NCI-H2107 treated with DMSO at 0.1 percent for 48 hours (cell line): ENCODE data around the gene FOXP2.
"Not testable (repeated sequence)": the region's sequence is repeated elsewhere in the genome, so short reads cannot be mapped to it uniquely, and the experiment has no call there.

ENCODE experiments used
- DNase-seq: peaks from one replicate; lab custom pipeline; 2025; ENCODE audit not compliant: unreplicated experiment; lab: John Stamatoyannopoulos, UW

The FOXP2 gene

GRCh38 chr7:114419441-114420272 lies 5.0 kb downstream of the FOXP2 start:
- DNase-seq: no peak

GRCh38 chr7:114422507-114423501 lies 8.2 kb downstream of the FOXP2 start:
- no peak for DNase-seq

DNA sequence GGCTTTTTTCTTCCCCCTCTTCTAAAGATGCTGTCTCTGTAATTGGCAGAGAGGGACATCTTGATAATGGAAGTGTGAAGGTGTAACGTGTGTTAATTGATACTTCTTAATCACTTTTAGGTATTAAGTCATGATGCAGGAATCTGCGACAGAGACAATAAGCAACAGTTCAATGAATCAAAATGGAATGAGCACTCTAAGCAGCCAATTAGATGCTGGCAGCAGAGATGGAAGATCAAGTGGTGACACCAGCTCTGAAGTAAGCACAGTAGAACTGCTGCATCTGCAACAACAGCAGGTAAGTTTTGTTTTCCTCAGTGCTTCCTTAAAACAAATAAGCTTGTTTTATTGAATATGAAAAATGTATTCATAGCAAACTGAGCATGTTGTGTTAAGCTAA lies 11.8 kb downstream of the FOXP2 start:
- DNase-seq: no peak

DNA sequence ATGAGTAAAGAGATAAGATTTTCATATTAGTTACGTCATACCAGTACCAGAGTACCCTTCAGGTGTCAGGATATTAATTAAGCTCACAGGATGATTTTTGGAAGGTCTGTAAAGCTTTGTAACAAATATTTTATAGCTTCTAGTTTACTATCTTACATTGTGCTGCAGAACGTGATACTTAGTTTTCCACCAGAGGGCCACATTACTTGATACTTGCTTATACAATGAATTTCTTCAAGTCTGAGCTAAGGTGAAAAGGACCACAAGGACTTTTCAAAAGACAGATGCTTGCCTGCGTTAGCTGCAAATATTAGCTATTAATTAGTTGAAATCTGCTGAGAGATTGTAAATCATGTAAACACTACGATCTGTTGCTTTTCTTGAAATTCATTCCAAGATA lies 12.2 kb downstream of the FOXP2 start:
- DNase-seq: peak; percentile 47

DNA sequence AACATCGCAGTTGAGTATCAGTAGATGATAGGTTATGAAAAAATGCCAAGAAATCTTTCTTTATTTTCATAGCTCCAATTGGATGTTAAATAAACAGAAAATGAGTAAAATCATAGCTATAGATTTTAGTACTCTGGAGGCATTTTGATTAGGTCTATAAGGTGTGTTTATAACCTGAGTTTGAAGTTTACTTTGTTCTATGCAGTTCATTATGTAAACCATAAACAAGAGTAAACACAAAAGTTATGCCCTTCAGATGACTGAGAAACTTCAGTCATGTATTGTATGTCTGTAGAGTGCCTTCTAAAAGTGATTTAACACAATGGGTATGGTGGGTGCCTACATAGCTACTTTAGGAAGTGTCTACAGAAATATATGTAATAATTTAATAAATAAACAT lies 13.6 kb downstream of the FOXP2 start:
- DNase-seq: no peak

DNA sequence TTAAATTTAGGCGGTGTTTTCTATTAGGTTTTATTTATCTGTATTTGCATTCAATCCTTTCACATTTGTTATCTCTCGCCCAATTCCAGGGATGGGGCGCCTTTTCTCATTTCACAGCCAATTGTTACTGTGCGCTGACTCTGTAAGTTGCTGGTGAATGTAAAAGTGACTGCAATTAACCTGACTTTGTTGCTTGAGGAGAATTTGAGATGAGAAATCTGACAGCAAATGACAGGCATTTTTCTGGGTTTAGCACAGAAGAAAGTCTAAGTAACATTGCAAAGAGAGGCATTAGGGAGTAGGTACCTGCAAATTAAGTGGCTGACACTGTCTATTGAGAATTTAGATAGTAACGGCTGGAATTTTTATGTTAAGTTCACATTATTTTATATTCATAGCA lies 16.6 kb downstream of the FOXP2 start:
- no peak for DNase-seq

DNA sequence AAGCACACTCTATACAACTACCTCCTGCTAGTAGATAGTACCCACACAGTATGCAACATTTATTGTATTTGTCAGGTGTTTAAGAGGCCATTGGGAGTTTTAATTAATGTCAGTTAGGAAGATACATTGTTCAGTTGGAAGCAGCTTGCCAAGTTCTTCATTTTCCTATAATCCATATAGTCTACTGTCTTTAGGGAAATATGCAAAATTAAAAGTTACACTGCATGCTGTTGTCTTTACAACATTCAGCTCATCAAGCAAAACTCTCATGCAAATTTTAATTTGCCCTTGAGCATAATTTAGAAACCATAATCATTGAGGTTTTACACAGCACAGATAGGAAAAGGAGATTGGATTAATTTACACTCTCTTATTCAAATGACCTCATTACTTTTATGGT lies 17.4 kb downstream of the FOXP2 start:
- no peak for DNase-seq

GRCh38 chr7:114432703-114433102 lies 18.1 kb downstream of the FOXP2 start:
- DNase-seq: no peak

DNA sequence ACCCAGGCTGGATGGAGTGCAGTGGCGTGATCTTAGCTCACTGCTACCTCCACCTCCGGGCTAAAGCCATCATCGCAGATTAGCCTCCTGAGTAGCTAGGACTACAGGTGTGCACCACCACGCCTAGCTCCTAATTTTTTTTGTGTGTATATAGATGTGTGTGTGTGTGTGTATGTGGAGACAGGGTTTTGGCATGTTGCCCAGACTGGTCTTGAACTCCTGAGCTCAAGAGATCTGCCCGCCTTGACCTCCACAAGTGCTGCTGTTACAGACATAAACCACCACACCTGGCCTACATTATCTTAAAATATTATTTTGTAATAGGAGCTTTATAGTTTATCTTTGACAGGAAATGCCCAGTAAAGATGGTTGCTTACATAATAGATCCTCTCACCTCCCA lies 25.0 kb downstream of the FOXP2 start:
- DNase-seq: no peak

GRCh38 chr7:114440927-114441326 lies 26.3 kb downstream of the FOXP2 start:
- DNase-seq: not testable (repeated sequence)

DNA sequence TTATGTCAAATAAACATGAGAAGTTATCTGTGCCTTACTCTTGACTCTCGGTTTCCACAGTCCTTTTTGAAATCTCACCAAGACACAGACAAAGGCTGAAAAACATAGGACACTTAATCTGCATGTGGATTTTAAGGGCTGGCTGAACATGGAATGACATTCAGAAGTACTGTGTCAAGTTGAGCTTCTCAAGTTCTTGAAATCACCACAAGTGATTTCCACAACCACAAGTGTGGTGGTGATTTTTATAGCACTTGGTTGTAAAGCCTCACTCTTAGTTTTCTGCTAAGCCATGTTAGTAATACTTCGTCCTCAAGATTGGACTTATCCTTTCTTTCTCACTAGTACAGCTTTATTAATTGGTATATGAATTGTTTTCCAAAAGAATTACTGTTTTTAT lies 29.6 kb downstream of the FOXP2 start:
- no peak for DNase-seq

GRCh38 chr7:114450431-114450830 lies 35.8 kb downstream of the FOXP2 start:
- no peak for DNase-seq

DNA sequence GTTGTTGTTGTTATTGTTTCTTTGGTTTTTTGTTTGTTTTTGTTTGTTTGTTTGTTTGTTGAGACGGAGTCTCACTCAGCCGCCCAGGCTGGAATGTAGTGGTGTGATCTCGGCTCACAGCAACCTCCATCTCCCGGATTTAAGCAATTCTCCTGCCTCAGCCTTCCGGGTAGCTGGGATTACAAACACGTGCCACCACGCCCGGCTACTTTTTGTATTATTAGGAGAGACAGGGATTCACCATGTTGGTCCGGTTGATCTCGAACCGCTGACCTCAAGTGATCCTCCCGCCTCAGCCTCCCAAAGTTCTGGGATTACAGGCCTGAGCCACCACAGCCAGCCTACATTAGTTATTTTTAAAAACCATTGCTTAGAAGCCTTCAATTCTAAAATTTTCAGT lies 45.0 kb downstream of the FOXP2 start:
- DNase-seq: no peak

- DNase-seq: no peak
These were observed 45.4 kb downstream of the FOXP2 start for GRCh38 chr7:114460021-114460420.

DNA sequence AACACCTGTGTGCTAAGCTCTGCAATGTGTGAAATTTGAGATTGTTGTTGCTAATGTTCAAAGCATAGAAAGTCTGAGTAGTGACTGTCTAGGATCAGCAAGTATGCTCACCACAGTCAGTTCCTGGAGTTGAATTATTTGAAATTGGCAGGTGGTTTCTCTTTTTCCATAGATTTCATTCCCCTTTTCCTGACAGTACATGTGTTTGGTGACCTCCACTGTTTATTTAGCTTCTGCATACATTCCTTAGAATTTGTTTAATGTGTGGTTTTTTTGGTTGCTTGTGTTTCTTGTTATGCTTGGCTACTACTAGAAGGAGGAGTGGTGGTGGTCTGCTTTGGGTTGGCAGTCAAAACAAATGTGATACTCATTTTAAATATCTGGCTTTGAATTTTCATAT lies 52.3 kb downstream of the FOXP2 start:
- DNase-seq: peak; percentile 52

DNA sequence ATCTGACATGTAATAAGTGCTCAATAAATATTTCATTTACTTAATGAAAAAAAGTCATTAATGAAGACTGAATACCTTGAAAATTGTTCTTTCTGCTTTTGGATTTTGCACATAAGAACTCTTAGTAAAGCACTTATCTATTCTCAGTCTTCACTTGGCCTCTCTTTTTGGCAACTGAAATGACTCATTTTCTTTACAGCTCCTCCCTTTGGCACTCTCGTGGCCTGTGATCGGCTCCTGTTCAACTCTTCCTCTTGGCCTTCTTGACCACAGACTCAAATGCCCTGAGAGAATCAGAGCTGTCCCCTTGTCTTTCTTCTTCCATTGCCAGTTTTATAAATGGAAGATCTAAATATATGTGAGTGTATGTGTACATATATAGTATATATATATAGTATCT lies 54.2 kb downstream of the FOXP2 start:
- DNase-seq: no peak

DNA sequence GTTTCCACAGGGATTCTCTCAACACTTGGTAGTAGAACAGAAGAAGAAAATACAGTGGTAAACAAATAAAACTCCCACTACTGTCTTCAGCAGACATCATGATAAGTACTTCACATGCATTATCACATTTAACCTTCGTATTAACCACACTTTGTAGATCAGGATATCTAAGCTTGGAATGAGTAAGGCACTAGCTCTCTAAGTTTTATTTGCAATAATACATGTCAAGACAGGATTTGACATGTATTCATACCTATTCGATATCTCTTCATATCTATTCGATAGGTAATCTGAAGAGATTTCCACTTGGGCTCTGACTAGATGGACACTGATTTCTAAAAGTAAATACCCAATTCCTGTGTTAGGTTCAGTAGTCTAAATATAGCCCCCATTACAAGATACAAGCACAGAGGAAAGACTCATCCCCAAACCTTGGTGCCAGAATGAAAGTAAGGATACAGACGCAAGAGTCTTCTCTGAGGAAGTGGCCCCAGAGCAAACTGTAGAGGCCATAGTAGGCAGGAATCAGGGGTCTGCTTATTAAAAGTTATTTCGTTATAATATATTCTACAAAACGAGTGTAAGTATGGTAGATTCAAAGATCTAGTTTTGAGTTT lies 58.4 kb downstream of the FOXP2 start:
- no peak for DNase-seq

GRCh38 chr7:114478384-114478783 lies 63.8 kb downstream of the FOXP2 start:
- DNase-seq: no peak

DNA sequence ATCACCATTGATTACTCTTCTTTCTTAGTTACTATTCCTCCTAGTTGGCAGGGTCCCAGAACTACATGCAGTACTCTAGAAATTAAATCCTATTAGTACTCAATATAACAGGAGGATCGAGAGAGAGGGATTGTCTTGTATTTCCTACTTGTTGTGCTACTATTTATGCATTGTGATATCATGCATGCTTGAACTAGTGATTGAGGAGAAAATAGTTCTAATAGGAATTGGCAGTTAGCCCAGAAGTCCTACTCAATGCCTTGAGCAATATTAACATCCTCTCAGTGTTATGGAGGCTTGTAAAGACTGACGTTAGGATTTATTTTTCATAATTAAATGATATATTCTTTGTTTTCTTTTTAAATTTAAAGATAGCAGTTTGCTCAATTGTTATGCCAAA lies 67.4 kb downstream of the FOXP2 start:
- DNase-seq: no peak

GRCh38 chr7:114484226-114484625 lies 69.6 kb downstream of the FOXP2 start:
- no peak for DNase-seq

- no peak for DNase-seq
These were observed 72.6 kb downstream of the FOXP2 start for GRCh38 chr7:114487174-114487573.

DNA sequence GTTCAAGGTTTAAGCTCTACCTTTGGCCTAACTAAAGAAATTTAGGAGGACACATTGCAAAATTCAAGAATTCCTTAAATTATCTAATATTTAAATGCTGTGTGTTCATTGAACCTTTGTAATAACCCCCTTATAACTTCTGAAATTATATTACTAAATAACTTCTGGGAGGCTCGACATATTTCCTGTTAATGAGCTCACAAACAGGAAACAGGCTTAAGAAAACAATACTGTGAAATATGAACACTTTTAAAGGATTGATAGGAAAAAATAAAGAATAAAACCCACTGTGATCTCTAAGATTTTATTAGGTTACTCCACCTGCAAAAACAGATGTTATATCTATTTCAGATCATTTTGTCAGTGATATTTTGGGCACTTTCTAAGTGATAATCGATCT lies 74.1 kb downstream of the FOXP2 start:
- DNase-seq: no peak
